ENCODE data around the gene NAV2.
A peak's percentile ranks its signal among the peaks of the same experiment; 100 is the strongest.

Gene NAV2

GRCh38 chr11:19933801-19934488, 221.3 kb downstream of the NAV2 start:
- no peak for DNase-seq

- DNase-seq, result no peak
Observed at GRCh38 chr11:19934828-19935259, 222.2 kb downstream of the NAV2 start.

GRCh38 chr11:19935507-19935906, 222.9 kb downstream of the NAV2 start:
- DNase-seq, result no peak

- DNase-seq, result no peak
Observed at GRCh38 chr11:19936461-19936860, 223.8 kb downstream of the NAV2 start.

- DNase-seq, result peak; percentile 41
Observed at GRCh38 chr11:19938169-19938856, 225.7 kb downstream of the NAV2 start.

GRCh38 chr11:19938866-19939265, 226.2 kb downstream of the NAV2 start:
- DNase-seq, result peak; percentile 21

- DNase-seq, result no peak
Observed at GRCh38 chr11:19939415-19939929, 226.8 kb downstream of the NAV2 start.

- DNase-seq, result no peak
Observed at GRCh38 chr11:19940831-19941230, 228.2 kb downstream of the NAV2 start.

GRCh38 chr11:19946681-19947080, 234.0 kb downstream of the NAV2 start:
- no peak for DNase-seq

GRCh38 chr11:19947537-19948114, 235.0 kb downstream of the NAV2 start:
- DNase-seq, result no peak

- no peak for DNase-seq
Observed at GRCh38 chr11:19949606-19950005, 237.0 kb downstream of the NAV2 start.

- DNase-seq, result peak; percentile 52
Observed at GRCh38 chr11:19951558-19952115, 239.0 kb downstream of the NAV2 start.

GRCh38 chr11:19952116-19952605, 239.5 kb downstream of the NAV2 start:
- DNase-seq, result no peak

GRCh38 chr11:19952911-19953310, 240.3 kb downstream of the NAV2 start:
- no peak for DNase-seq

GRCh38 chr11:19953336-19953735, 240.7 kb downstream of the NAV2 start:
- DNase-seq, result no peak

- peak; percentile 16 for DNase-seq
Observed at GRCh38 chr11:19953909-19954308, 241.3 kb downstream of the NAV2 start.

GRCh38 chr11:19954899-19955298, 242.3 kb downstream of the NAV2 start:
- DNase-seq, result no peak

GRCh38 chr11:19955660-19956059, 243.0 kb downstream of the NAV2 start:
- no peak for DNase-seq

- no peak for DNase-seq
Observed at GRCh38 chr11:19956228-19956627, 243.6 kb downstream of the NAV2 start.

- no peak for DNase-seq
Observed at GRCh38 chr11:19957294-19957943, 244.8 kb downstream of the NAV2 start.

GRCh38 chr11:19958204-19958603, 245.6 kb downstream of the NAV2 start:
- DNase-seq, result no peak

- no peak for DNase-seq
Observed at GRCh38 chr11:19959210-19959609, 246.6 kb downstream of the NAV2 start.

GRCh38 chr11:19959648-19960059, 247.0 kb downstream of the NAV2 start:
- DNase-seq, result no peak
